Epithelial cell of esophagus (primary cell): ENCODE measurements around the gene SMIM22.
A peak's percentile ranks its signal among the peaks of the same experiment; 100 is the strongest.

Source experiments
- DNase-seq: peaks from one replicate; pipeline ENCODE4 v3.0.0; 2010; ENCODE audit warnings: low read depth
- H3K4me3 ChIP-seq: 2 replicates; pipeline ENCODE4 v1.5.1; 2011; ENCODE audit warnings: mild to moderate bottlenecking, low read length, control low read depth
- CTCF ChIP-seq: IDR thresholded peaks from 2 replicates; pipeline ENCODE4 v1.5.1; 2011; ENCODE audit warnings: low read depth, mild to moderate bottlenecking, low read length, control low read depth, inconsistent platforms; ENCODE audit not compliant: insufficient read depth; ENCODE audit errors: missing control alignments

Gene SMIM22

GRCh38 chr16:4801962-4802658 lies 6.9 kb downstream of the SMIM22 start, which contains the start of gene ROGDI:
ROGDI (minus strand) TSS chr16:4802633; CDS start chr16:4802571, 62 bp downstream.
- peak within 1 kb of the TSS; percentile 57 for H3K4me3 ChIP-seq
- peak; percentile 91 for DNase-seq
- TF ChIP-seq CTCF: no peak

- peak; percentile 93 for DNase-seq
- peak overlapping the region; percentile 57 for H3K4me3 ChIP-seq
- no peak for TF ChIP-seq CTCF
Observed at GRCh38 chr16:4802659-4803287, 7.6 kb downstream of the SMIM22 start.

- no peak for DNase-seq
- TF ChIP-seq CTCF: no peak
- H3K4me3 ChIP-seq: peak overlapping the region; percentile 57
Observed at GRCh38 chr16:4803401-4803844, 8.3 kb downstream of the SMIM22 start.

- H3K4me3 ChIP-seq: no peak overlapping the region
- TF ChIP-seq CTCF: no peak
- DNase-seq: no peak
Observed at GRCh38 chr16:4803898-4804762, 9.0 kb downstream of the SMIM22 start.

- H3K4me3 ChIP-seq: no peak overlapping the region
- TF ChIP-seq CTCF: no peak
- DNase-seq: no peak
Observed at GRCh38 chr16:4805231-4805630, 10.1 kb downstream of the SMIM22 start.

- DNase-seq: no peak
- TF ChIP-seq CTCF: no peak
- H3K4me3 ChIP-seq: no peak overlapping the region
Observed at GRCh38 chr16:4806280-4806679, 11.1 kb downstream of the SMIM22 start.
